NCI-H1417 treated with DMSO at 0.1 percent for 48 hours (cell line): ENCODE data around the gene ADI1.
"Not testable (repeated sequence)": the region's sequence is repeated elsewhere in the genome, so short reads cannot be mapped to it uniquely, and the experiment has no call there.

Experiments
- DNase-seq: peaks from one replicate; lab custom pipeline; 2025; lab: John Stamatoyannopoulos, UW

Gene ADI1

GRCh38 chr2:3493615-3494007 is 25.7 kb downstream of the ADI1 start:
- no peak for DNase-seq

- DNase-seq = no peak
These were observed 26.2 kb downstream of the ADI1 start for GRCh38 chr2:3492951-3493614.

DNA sequence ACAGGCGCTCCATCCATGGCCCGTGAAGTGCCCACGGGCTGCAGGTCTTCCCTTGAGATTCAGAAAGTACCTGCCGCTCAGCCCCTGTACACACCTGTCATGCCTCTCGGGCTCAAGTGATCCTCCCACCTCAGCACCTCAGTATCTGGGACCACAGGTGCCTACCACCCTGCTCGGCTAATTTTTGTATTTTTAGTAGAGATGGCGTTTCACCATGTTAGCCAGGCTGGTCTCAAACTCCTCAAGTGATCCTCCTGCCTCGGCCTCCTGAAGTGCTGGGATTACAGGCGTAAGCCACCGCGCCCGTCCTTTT is 26.9 kb downstream of the ADI1 start:
- not testable (repeated sequence) for DNase-seq

DNA sequence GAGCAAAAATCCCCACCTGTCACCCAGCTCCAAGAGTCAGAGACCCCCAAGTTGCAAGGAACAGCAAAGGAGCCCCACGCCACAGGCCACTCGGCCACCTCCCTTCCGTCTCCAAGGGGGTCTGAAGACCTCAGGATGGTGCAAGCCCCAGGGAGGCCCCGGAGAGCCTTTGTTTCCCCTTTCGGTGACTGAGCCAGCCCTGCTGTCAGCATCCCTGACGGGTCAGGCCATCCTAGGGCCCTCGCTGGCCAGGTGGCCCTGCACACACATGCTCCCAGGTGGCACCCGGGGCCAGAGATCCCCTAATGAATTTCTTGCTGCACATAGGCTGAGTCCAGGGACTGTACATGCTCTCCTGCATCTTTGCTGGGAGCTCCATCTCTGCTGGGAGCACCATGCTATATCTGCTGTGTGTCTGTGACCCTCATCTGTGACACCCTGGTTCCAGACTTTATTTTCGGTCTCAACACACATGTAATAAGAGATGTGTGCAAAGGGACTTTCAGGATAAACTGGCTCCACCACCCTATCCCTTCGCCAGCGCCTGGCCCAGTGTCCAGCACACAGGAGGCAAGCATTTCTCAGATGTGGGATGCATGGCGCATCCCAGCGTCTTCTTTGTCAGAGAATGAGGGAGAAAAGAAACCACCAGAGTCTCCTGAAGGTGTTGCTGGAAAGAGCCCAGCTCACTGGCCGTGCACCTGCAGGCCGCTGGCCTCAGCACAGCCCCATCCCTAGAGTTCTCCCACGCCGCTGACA is 27.4 kb downstream of the ADI1 start:
- no peak for DNase-seq

- no peak for DNase-seq
These were observed 28.0 kb downstream of the ADI1 start for GRCh38 chr2:3491306-3491705.

GRCh38 chr2:3490191-3491170 is 28.9 kb downstream of the ADI1 start:
- DNase-seq = no peak

DNA sequence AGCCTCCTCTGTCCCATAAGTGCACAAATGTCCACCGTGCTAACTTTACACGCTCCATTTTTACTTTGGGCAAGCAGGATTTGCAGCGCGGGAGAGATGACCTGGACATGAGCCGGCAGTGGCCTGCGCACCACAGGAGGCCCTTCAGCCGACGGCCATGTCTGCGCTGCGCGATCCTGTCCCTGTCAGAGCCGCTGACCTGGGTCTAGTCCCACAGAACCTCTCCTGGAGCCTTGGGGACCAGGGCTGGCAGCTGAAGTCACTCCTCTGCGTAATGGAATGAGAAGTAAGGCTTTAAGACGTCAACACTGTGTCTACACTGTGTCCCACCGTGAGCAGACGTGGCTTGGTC is 29.6 kb downstream of the ADI1 start:
- DNase-seq = no peak

GRCh38 chr2:3488855-3489763 is 30.2 kb downstream of the ADI1 start:
- no peak for DNase-seq

DNA sequence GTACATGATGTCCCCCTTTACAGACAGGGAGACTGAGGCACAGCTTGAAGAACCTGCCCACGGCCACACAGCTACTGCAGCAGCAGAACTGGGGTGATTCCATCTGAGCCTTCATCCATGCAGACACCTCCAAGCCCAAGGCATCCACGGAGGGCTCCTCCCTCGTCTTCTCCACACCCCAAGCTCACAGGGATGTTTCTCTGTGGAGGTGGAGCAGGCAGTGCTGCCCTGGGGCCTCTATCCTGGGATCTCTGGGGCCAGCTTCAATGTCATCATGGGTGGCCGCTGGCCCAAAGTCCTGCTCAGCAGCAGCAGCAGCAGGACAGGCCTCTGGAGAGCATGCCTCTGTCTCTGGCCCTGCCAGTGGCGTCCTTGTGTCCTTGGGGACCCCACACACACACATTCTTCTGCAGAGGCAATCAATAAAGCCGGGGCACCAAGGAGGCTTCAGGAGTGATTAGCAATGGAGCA is 31.2 kb downstream of the ADI1 start:
- DNase-seq = no peak

DNA sequence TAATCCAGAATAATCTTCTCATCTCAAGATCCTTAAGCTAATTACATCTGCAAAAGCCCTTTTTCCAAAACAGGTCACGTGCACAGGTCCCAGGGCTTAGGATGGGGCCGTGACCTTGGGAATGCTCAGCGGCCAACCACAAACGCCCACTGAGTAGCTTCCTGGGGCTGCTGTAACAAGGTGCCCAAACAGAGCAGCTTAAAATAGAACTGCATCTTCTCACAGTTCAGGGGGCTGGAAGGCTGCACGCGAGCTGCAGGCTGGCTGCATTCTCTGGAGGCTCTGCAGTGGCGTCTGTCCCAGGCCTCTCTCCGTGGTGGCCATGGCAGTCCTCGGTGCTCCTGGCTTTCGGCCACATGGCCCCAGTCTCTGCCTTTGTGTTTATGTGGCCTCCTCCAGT is 31.9 kb downstream of the ADI1 start:
- no peak for DNase-seq

DNA sequence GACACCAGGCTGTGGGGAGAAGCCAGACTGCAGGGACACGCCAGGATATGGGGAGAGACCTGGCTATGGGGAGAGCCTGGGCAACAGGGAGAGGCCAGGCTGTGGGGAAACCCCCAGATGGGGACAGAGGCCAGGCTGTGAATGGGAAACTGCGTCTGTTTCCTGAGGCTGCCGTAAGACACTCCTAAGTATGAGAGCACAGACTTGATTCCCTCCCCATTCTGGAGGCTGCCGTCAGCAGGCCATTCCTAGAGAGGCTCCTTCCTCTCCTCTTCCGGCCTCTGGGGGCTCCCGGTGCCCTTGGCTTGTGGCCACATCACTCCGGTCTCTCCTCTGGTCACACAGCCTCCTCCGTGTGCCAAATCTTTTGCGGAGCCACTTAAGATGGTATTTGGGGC is 32.3 kb downstream of the ADI1 start:
- no peak for DNase-seq

GRCh38 chr2:3486047-3487027 is 33.0 kb downstream of the ADI1 start:
- DNase-seq = no peak

DNA sequence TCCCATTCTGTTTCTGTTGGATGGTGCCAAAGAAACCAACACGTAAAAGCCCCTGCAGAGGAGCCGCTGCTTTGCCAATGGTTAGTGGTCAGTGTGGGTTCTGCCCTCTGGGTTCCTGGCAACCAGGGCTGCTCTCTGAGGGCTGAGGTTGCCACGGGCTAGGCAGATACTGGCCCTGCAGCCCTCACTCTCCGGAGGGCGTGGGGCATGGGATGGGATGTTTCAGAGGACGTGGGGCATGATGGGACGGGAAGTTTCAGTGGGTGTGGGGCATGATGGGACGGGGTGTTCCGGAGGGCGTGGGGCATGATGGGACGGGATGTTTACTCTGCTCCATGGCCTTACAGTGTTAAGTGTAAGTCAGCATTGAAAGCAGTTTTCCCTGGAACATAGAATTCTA is 34.2 kb downstream of the ADI1 start:
- DNase-seq = no peak

DNA sequence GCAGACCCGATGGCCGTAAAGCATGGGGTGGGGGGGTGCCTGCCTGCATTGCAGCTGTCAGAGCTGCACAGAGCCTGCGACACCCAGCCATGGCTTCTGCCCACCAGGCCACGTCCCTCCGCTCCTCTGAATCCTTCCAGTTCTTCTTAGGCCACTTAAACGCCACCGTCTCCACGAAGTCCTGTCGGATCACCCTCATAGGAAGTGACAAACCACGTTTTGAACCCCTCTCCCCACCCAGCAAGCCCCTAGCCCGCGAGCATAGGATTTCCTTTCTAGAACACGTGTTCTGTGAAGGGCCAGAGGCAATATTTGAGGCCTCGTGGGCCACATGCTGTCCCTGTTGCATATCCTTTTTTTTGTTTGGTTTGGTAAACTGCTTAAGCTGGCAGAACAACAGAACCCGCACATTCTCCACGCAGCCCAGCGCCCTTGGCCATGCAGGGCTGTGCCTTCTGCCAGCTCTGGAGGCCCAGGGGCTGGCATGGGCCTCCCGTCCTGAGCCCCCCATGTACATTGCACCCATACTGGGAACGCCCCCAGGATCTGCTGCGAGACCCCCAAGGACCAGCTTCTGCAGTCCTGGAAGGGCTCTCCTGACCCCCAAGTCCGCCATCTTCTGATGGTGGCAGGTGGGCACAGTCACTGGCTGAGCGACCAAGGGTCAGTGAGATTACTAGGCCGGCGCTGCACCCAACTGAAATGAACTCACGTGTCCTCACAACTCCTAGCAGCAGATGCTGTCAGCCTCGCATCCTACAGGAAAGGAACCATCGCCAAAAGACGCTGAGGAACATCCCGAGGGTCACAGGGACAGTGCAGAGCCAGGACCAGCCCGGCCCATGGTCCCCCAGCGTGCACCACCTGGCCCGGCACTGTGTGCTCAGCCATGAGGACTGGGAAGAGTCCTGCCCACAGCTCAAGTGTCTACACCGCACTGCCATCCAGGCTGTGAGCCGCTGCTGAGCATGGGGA is 35.1 kb downstream of the ADI1 start:
- no peak for DNase-seq

DNA sequence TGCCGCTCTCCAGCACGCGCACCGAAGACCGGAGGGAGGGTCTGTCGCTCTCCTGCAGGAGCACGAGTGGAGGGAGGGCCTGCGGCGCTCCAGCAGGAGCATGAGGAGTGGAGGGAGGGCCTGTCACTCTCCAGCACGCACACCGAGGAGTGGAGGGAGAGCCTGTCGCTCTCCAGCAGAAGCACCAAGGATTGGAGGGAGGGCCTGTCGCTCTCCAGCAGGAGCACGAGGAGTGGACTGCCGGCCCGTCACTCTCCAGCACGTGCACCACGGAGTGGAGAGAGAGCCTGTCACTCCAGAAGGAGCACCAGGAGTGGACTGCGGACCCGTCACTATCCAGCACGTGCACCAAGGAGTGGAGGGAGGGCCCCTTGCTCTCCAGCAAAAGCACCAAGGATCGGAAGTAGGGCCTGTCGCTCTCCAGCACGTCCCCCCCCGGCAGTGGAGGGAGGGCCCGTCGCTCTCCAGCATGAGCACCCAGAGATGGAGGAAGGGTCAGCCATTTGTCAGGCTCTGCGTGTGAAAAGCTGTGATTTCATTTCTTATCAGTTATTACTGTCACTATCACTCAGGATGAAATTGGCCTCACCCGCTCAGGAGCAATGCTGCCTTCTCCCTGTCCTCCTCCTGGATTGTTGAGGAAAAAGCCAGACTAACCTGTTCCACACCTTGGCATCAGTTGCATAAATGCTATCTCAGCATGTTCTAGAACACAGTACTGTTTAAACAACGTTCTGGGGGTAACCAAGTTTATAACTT is 35.9 kb downstream of the ADI1 start:
- DNase-seq = no peak

DNA sequence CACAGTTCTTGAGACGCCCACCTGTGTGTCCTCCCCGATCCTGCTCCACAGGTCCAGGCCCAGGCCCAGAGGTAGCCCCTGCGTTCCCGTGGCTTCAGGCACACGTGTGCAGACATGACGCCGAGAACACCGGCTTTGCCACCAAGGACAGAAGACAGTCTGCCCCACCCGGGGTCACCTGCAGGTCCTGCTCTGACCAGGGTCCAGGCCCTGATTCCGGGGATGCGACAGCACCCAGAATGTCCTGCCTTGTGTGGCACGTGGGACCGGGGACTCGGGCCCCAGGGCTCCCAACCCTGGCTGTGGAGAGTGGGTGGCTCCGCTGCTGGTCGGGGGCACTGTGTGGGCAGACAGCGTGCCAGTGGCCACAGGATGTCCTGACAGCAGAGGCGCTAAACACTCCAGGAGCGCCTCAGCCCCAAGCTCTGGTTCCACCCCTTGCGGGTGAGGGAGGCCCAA is 36.9 kb downstream of the ADI1 start:
- DNase-seq = no peak

- DNase-seq = no peak
These were observed 37.5 kb downstream of the ADI1 start for GRCh38 chr2:3481736-3482362.

- no peak for DNase-seq
These were observed 38.3 kb downstream of the ADI1 start for GRCh38 chr2:3481011-3481400.
